GM21786 (cell line): ENCODE results near the gene DLK1.

Experiments used
- ATAC-seq: cut with Tn5 transposase; IDR thresholded peaks from one replicate; pipeline ENCODE4 v1.9.1; 2021; ENCODE audit not compliant: unreplicated experiment

DLK1 gene

GRCh38 chr14:100726550-100727085, at the start of gene DLK1:
DLK1 (plus strand) TSS chr14:100726892; CDS start chr14:100727069, 177 bp downstream.
- no peak for ATAC-seq

- ATAC-seq = no peak
Measured at GRCh38 chr14:100677152-100677551, 49.5 kb upstream of the DLK1 start.

- no peak for ATAC-seq
Measured at GRCh38 chr14:100677554-100678468, 48.9 kb upstream of the DLK1 start.

GRCh38 chr14:100678469-100678828, 48.2 kb upstream of the DLK1 start:
- ATAC-seq = no peak

- no peak for ATAC-seq
Measured at GRCh38 chr14:100679153-100679552, 47.5 kb upstream of the DLK1 start.

GRCh38 chr14:100679707-100680438, 46.8 kb upstream of the DLK1 start:
- ATAC-seq = no peak

- no peak for ATAC-seq
Measured at GRCh38 chr14:100680439-100681051, 46.1 kb upstream of the DLK1 start.

- ATAC-seq = no peak
Measured at GRCh38 chr14:100681111-100681510, 45.6 kb upstream of the DLK1 start.

GRCh38 chr14:100682749-100683148, 43.9 kb upstream of the DLK1 start:
- ATAC-seq = no peak

- no peak for ATAC-seq
Measured at GRCh38 chr14:100683578-100683977, 43.1 kb upstream of the DLK1 start.

- ATAC-seq = no peak
Measured at GRCh38 chr14:100684154-100684553, 42.5 kb upstream of the DLK1 start.

GRCh38 chr14:100684961-100685360, 41.7 kb upstream of the DLK1 start:
- ATAC-seq = no peak

- no peak for ATAC-seq
Measured at GRCh38 chr14:100686858-100687257, 39.8 kb upstream of the DLK1 start.

GRCh38 chr14:100687386-100687785, 39.3 kb upstream of the DLK1 start:
- ATAC-seq = no peak

- no peak for ATAC-seq
Measured at GRCh38 chr14:100688051-100688450, 38.6 kb upstream of the DLK1 start.

- no peak for ATAC-seq
Measured at GRCh38 chr14:100688598-100689461, 37.9 kb upstream of the DLK1 start.

GRCh38 chr14:100690672-100691071, 36.0 kb upstream of the DLK1 start:
- no peak for ATAC-seq

- ATAC-seq = no peak
Measured at GRCh38 chr14:100691395-100692056, 35.2 kb upstream of the DLK1 start.

- no peak for ATAC-seq
Measured at GRCh38 chr14:100692256-100692655, 34.4 kb upstream of the DLK1 start.
